HG02884 (cell line): ENCODE measurements around the gene LIN54.
"Not testable (repeated sequence)": the region's sequence is repeated elsewhere in the genome, so short reads cannot be mapped to it uniquely, and the experiment has no call there.

Source experiments
- ATAC-seq: cut with Tn5 transposase; IDR thresholded peaks from one replicate; pipeline ENCODE4 v1.9.1; 2021; ENCODE audit warnings: mild to moderate bottlenecking, moderate library complexity; ENCODE audit not compliant: unreplicated experiment

Gene LIN54

DNA sequence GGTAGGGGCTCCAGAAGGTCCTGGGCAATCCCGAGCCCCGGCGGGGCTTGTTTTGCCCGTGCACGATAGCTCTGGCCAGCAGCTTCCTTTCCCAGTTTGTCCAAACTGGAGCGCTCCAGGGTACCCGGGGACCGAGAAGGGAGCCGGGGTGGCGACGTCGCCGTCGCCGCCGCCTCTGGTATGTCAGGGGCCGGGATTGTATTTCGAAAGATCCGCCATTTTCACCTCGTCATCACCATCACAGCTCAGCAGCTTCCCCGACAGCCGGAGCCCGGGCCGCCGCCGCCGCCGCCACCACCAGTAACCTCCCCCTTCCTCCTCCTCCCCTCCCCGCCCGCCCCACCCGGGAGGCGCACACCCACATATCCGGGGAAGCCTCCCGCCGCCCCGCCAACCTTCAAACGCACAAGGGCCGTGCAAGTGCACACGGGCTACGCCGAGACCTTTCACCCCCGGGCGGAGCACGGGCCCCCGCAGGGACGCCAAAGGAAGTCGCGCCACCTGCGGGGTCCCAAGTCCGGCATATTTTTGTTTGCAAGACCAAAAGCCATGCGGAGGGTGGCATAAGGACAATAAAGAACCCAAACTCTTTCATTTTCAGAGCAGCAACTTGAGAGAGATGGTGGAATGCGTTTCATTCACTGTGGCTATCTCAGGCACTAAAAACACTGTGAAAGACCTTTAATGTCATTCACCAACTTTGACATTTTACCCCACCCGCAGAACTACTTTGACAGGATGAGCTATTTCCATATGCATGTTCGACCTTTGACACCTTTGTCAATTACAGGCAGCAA, at the start of gene LIN54:
Gene LIN54, minus strand, starts transcription at position 302 of the 797 bp plus-strand sequence. CDS start 25,979 bp downstream, outside the sequence.
- peak; percentile 42 for ATAC-seq

DNA sequence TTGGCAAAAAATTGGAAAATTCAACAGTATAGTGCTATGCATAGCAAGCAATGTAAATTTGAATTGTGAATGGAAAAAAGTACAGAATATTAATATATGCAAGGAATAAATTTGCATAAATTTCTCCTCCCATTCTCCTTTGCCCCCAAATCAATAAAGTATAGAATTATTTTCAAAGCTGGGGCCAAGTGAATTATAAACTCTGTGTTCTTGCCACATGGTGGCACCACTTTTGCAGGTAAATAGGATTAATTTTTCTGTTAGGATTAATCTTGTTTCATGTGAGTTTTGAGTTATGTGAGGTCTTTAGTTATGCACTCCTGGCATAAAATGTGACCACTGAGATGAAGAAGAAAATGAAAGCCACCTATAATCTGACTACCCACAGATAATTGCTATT, 44.3 kb upstream of the LIN54 start:
- ATAC-seq, result no peak

DNA sequence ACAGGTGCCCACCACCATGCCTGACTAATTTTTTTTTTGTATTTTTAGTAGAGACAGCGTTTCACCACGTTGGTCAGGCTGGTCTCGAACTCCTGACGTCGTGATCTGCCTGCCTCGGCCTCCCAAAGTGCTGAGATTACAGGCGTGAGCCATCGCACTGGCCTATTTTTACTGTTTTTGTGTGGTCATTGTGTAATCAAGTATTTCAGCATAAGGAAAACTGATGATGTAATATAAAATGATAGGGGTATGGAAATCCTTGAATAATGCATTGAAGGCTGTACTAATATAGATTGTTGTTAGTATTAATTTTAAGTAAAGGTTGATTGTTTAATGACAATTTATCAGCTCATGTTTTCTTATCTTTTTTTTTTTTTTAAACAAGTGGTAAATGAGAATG, 38.2 kb upstream of the LIN54 start:
- ATAC-seq, result not testable (repeated sequence)

GRCh38 chr4:83046693-83047473, 36.3 kb upstream of the LIN54 start:
- no peak for ATAC-seq

DNA sequence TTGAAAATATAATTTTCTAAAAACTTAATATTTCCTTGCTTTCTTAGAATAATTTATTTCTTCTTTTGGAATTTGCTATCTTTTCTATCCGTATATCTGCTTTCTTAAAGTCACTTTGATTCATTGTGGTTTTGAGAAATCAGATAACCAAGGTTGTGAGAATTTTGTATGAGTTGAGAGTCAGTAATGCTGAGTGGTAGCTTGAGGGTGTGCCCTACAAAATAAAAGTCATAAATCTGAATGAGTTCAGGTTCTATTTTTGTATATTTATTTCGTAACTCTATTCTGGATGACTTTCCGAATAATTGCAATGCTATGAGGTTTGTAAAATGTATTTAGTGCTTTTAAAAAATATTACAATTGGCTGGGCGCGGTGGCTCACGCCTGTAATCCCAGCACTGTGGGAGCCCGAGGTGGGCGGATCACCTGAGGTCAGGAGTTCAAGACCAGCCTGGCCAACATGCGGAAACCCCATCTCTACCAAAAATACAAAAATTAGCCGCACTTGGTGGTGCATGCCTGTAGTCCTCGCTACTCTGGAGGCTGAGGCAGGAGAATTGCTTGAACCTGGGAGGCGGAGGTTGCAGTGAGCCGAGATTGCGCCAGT, 33.3 kb upstream of the LIN54 start:
- ATAC-seq, result no peak

- not testable (repeated sequence) for ATAC-seq
Observed at GRCh38 chr4:83043157-83043556, 32.5 kb upstream of the LIN54 start.

GRCh38 chr4:83040269-83040668, 29.6 kb upstream of the LIN54 start:
- ATAC-seq, result no peak

GRCh38 chr4:83036991-83037665, 26.5 kb upstream of the LIN54 start:
- ATAC-seq, result no peak

DNA sequence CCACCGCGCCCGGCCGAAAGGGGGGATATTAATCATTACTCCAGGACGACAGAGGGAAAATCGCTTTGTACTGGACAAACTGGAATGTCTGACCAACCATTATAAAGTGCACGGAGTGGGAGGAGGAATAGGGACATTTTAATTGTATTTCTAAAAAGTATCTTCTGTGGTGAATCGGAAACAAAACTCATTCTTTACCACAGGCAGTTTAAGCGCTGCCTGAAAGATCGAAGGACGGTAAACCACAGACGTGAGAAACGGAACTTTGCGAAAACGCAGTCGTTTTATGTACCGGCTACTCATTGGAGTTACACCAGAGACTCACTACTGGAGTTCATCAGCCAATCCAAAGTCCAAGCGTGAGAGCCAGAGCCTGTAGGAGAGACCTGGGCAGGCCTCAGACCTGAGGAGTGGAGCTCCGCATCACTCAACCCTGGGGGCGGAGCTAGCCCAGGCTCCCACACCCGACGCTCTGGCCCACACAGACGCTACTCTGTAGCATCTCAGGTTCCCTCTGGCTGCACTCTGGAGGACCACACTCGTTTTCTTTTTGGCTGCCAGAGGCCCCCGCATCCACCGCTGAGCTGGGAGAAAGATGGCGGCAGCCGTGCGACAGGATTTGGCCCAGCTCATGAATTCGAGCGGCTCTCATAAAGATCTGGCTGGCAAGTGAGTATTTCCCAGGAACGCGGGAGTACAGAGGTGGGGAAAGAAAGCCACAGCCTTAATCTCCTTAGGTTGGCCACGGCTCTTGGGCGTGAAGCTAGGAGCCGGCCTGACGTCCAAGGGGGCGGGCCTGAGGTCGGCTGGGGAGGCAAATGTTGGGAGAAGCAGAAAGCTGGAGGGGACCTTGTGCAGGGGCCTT, 24.2 kb upstream of the LIN54 start, which contains the start of gene COPS4:
Gene COPS4, plus strand, starts transcription at position 554 of the 865 bp plus-strand sequence. Its CDS starts 42 bp downstream, at position 596.
- peak; percentile 96 for ATAC-seq

DNA sequence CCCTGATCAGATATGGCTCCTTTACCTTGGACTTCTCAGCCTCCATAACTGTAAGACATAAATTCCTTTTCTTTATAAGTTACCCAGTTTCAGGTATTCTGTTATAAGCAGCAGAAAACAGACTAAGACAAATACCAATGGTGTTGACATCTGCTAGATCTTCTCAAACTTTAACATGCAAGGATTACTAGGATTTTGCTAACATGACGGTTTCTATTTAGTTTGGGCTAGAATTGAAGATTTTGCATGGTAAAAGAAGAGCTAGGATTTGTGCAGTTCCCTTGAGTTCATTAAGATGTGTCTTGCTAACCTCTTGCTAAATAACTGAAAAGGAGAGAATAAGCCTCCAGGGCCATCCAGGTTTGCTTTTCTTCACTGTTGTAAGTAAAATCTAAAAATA, 19.1 kb upstream of the LIN54 start:
- no peak for ATAC-seq

GRCh38 chr4:83028976-83029375, 18.4 kb upstream of the LIN54 start:
- ATAC-seq, result no peak

DNA sequence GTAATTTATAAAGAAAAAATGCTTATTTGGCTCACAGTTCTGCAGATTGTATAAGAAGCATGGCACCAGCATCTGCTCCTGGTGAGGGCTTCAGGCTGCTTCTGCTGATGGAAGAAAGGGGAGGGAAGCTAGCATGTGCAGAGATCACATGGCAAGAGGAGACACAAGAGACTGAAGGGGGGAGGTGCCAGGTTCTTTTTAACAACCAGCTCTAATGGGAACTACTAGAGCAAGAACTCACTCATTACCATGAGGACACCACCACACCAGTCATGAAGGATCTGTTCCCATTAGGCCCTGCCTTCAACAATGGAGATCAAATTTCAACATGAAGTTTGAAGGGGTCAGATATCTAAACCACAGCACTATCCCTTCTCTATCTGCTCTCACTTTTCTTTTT, 14.9 kb upstream of the LIN54 start:
- no peak for ATAC-seq

GRCh38 chr4:83024233-83024632, 13.6 kb upstream of the LIN54 start:
- no peak for ATAC-seq

DNA sequence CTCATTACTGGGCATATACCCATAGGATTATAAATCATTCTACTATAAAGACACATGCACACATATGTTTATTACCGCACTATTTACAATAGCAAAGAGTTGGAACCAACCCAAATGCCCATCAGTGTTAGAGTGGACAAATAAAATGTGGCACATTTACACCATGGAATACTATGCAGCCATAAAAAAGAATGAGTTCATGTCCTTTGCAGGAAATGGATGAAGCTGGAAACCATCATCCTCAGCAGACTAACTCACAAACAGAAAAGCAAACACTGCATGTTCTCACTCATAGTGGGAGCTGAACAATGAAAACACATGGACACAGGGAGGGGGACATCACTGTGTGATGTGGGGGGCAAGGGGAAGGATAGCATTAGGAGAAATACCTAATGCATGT, 13.0 kb upstream of the LIN54 start:
- not testable (repeated sequence) for ATAC-seq

DNA sequence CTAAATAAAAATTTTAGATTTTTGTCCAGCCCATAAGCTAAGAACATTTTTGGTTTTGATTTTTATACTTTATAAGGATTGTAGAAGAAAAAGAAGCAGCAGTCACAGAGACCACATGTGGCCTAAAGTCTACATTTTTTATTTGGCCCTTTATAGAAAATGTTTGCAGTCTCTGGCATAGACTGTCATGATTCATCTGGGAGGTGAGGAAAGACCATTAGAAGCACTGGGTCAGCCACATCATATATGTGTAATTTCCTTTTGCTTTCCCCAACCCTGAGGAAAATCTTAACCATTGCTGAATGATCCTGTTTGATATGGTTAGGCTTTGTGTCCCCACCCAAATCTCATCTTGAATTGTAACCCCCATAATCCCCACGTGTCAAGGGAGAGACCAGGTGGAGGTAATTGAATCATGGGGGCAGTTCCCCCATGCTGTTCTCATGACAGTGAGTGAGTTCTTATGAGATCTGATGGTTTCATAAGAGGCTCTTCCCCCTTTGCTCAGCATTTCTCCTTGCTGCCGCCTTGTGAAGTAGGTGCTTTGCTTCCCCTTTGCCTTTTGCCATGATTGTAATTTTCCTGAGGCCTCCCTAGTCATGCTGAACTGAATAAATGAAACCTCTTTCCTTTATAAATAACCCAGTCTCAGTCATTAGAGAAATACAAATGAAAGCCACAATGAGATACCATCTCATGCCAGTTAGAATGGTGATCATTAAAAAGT, 12.3 kb upstream of the LIN54 start:
- no peak for ATAC-seq

- peak; percentile 94 for ATAC-seq
Observed at GRCh38 chr4:83019794-83020494, 9.3 kb upstream of the LIN54 start.

GRCh38 chr4:83013902-83014301, 3.3 kb upstream of the LIN54 start:
- ATAC-seq, result no peak

DNA sequence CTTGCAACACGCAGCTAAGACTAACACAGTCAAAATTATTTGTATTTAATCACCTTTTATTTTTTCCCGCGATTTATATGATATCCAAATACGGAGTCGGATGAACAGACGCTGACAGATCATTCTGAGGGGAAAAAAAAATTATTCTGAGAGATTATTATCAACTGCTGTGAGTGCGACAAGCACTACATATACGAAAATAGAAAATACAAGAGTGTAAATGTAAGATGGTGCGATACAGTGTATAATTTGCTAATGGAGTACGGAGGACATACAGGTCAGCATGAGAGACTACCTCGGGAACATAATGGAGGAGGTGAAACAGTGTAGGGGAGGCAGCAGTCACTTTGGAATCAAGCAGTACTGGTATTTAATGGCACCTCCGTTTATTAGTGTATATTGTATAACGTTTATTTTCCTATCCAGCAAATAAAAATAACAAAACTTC, 2.8 kb upstream of the LIN54 start:
- ATAC-seq, result no peak
